Left lung (tissue), 10 donors: Measurements from ENCODE around the gene DPM2. TPM values are rescaled to one million over a fixed set of nuclear protein-coding genes. Genes with fewer than 3 reads are reported as not detected.
A peak's percentile ranks its signal among the peaks of the same experiment; 100 is the strongest.

Source experiments
- ATAC-seq: fragments of 200-7000 bp; cut with Tn5 transposase; one replicate; pipeline ENCODE4 v1.9.1; 2020; ENCODE audit warnings: moderate library complexity
- DNase-seq, 4 donors: peaks; one replicate each; pipeline ENCODE4 v3.0.0-alpha.2; 2013 to 2020
- H3K27ac ChIP-seq, 2 donors: fragments of 200-600 bp; sonication (generic) in 1 of 2; one replicate each; pipeline versions ENCODE4 v1.5.0 to v1.8.0; 2020 to 2021
- H3K27me3 ChIP-seq, 2 donors: fragments of 200-600 bp; sonication (generic) in 1 of 2; one replicate each; pipeline versions ENCODE4 v1.5.0 to v1.8.0; 2020 to 2021
- H3K36me3 ChIP-seq, 2 donors: fragments of 200-600 bp; sonication (generic) in 1 of 2; one replicate each; pipeline versions ENCODE4 v1.5.0 to v1.8.0; 2020 to 2021
- H3K4me1 ChIP-seq, 2 donors: fragments of 200-600 bp; one replicate each; pipeline ENCODE4 v1.8.0; 2021
- H3K4me3 ChIP-seq, 2 donors: fragments of 200-600 bp; sonication (generic) in 1 of 2; one replicate each; pipeline versions ENCODE4 v1.5.0 to v1.8.0; 2020 to 2021; ENCODE audit warnings: mild to moderate bottlenecking in 1 of 2
- H3K9me3 ChIP-seq, 2 donors: fragments of 200-600 bp; sonication (generic) in 1 of 2; one replicate each; pipeline versions ENCODE4 v1.5.0 to v1.8.0; 2020 to 2021
- intact Hi-C, 2 donors: fragments of 100-400 bp; cut with DNase I; formaldehyde crosslinking; loops; one replicate each; pipeline versions ENCODE4 v1.11.2 to v1.14.2; 2022
- polyA plus RNA-seq, 6 donors: library from polyadenylated mRNA; unstranded; fragments of 120-200 nt; gene quantifications; one replicate each; pipeline ENCODE4 v1.2.1, GENCODE V29; 2013; ENCODE audit not compliant: insufficient read length in 6 of 6
- total RNA-seq, 2 donors: library from RNA; stranded (reverse); fragmentation: NEBNext Ultra II Directional; extraction: Animal tissue kit (Norgen Biotek cat#: 25700); gene quantifications; one replicate each; pipeline ENCODE4 v1.2.1, GENCODE V29; 2021
- TF ChIP-seq, protein P1 (sequence below), 2 donors: fragments of 200-600 bp; sonication (generic) in 1 of 2; IDR thresholded peaks; one replicate each; pipeline versions ENCODE4 v1.5.0 to v1.8.0; 2021; ENCODE audit warnings: antibody characterized with exemption in 2 of 2
- donor health status: DM: no; HTN: yes; CAD: no.
- donor health status: DM: no; HTN: no; CAD: no.

The DPM2 gene
- total and polyA plus RNA-seq, 8 donors, result 32.1 to 47.6 (median 36.3) TPM

DNA sequence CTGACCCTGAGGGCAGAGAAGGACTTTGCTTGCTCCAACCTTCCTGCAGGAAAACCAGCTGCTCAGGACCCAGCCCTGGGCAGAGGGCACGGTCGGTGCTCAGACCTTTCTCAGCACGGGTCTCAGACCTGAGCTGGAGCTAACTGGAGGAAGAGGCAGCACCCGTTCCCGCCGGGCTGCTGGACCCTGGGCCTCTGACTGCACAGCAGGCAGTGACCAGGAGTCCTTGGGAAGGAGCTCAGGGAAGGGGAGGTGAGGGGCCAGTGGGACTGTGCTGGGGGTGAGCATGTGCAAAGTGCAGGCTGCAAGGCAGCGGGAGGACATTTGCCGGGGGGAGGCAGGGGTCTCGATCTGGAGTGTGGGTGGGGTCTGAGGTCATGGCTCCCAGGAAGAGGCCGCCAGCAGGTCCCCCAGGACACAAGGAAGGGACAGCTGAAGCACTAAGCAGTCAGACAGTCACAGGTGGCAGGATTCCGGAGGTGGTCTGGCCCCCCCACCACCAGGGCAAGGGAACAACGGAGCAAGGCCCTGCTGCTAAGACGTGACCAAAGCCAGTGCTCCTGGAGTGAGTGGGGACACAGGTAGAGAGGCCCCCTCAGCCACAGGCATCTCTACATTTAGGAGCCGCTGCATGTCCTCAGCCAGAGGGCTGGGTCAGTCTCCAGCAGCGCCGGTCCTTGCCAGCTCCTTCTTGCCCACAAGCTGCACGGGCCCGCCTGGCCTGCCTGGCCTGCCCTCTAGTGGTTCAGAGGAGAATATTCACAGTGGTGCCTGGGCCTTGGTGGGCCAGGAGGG, 4.8 kb upstream of the DPM2 start:
- peak in 3 of 4 donors; percentile 73 to 93 (median 75) for DNase-seq
- H3K27ac ChIP-seq, result no peak overlapping the region

DNA sequence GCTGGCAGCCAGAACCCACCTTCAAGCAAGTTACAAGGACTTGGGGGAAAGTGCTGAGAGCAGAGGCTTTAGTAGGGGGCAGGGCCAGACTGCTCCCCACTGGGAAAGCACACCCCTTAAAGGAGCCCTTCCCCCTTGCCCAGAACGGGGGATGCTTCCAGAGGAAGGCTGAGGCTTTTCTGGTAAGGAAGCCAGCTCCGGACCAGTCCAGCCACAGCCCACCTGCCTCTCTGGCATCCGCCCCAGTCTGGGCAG, 4.2 kb upstream of the DPM2 start:
- Histone ChIP-seq H3K27ac (no peak overlapping the region), H3K27me3 (no peaks in the 10 kb centered on the region), H3K9me3 (no peaks in the 10 kb centered on the region), H3K4me1 (peaks cover 4 to 33% of the 10 kb centered on the region in 2 donors), H3K36me3 (peaks cover 0 to 17% of the 10 kb centered on the region in 2 donors), H3K4me3 (no peak overlapping the region)
- intact Hi-C loops, result loop anchor here (2.0 to 10.0 kb wide), 3 partner anchors 93 to 173 kb away; no protein-coding TSS in a partner anchor
- TF ChIP-seq, protein P1, sequence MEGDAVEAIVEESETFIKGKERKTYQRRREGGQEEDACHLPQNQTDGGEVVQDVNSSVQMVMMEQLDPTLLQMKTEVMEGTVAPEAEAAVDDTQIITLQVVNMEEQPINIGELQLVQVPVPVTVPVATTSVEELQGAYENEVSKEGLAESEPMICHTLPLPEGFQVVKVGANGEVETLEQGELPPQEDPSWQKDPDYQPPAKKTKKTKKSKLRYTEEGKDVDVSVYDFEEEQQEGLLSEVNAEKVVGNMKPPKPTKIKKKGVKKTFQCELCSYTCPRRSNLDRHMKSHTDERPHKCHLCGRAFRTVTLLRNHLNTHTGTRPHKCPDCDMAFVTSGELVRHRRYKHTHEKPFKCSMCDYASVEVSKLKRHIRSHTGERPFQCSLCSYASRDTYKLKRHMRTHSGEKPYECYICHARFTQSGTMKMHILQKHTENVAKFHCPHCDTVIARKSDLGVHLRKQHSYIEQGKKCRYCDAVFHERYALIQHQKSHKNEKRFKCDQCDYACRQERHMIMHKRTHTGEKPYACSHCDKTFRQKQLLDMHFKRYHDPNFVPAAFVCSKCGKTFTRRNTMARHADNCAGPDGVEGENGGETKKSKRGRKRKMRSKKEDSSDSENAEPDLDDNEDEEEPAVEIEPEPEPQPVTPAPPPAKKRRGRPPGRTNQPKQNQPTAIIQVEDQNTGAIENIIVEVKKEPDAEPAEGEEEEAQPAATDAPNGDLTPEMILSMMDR (IDR thresholded peaks at IDR 0.05), result no peak
- no peak for DNase-seq
- ATAC-seq, result no peak

More for the DNA sequence above, 4.8 kb upstream of the DPM2 start:
- H3K4me1 ChIP-seq, result peaks cover 0 to 28% of the 10 kb centered on the region in 2 donors
- peak; percentile 81 for ATAC-seq
- TF ChIP-seq, protein P1 (IDR thresholded peaks at IDR 0.05), result peak; percentile 81 to 94
- intact Hi-C loops, result loop anchor here (2.0 to 10.0 kb wide), 3 partner anchors 92 to 172 kb away; no protein-coding TSS in a partner anchor
- peaks cover 0 to 17% of the 10 kb centered on the region in 2 donors for H3K36me3 ChIP-seq
- no peaks in the 10 kb centered on the region for H3K9me3 ChIP-seq
- no peaks in the 10 kb centered on the region for H3K27me3 ChIP-seq
- no peak overlapping the region for H3K4me3 ChIP-seq

DNA sequence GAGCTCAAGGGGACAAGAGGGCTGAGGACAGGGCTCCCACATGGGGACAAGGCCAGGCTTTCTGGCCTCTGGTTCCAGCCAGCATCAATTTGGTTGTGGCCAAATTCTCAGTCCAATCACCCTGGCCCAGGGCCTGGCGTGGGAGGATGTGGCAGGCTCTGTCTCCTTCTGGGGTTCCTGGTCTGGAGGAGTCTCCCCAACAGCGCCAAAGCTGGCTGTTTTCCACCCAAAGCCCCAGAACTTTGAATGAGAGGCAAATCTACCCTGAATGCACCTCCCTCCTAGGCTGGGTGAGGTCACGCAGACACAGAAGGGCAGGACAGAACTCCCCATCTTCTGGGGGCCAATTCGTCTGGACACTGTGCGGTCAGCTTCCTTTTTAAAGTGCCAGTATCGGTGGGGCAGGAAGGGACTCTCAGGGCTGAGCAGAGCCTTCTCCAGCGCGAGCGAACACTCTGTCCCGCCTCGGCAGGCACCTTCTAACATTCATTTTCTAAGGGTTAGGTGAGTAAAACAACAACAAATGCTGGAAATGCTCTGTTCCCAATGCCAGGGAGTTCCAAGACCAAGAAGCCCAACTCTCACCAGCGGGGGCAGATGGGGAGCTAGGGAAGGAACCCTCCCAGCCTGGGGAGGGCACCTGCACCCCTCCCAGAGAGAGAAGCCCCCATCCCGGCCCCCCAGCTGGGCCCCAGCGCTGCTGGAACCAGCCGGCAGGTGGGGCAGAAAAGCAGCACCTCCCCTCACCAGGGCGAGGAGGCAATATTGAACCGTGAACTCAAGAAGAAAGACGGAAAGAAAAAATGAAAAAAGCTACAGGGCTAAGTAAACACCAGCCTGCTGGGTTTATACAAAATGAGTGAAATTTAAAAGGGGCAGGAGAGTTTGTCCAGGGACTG, 3.7 kb upstream of the DPM2 start:
- intact Hi-C loops, result loop anchor here in 1 of 2 donors (10.0 kb wide), 2 partner anchors 93 to 173 kb away; no protein-coding TSS in a partner anchor
- peak in 2 of 4 donors; percentile 54 to 61 for DNase-seq
- no peak overlapping the region for H3K27ac ChIP-seq

DNA sequence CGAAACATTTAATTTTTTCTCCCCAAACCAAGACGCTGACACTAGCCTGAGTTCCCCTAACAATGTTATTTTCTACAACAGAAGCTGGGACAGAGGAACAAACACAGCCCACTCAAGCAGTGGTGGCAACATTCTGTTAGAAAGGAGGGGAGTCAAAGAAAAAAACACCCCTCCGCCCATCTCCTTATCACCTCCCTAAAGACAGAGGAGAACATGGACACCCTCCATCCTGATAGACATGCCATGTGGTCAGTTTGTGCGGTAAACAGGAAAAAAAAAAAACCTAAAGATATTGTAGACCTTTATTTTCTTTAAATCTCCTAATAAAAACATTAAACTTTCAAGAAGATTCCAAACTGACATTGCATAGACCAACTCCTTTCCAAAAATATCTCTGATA, 2.9 kb upstream of the DPM2 start:
- ATAC-seq, result no peak
- DNase-seq, result no peak
- Histone ChIP-seq H3K9me3 (no peaks in the 10 kb centered on the region), H3K36me3 (peaks cover 0 to 17% of the 10 kb centered on the region in 2 donors), H3K4me1 (peaks cover 9 to 46% of the 10 kb centered on the region in 2 donors), H3K4me3 (no peak overlapping the region), H3K27ac (no peak overlapping the region), H3K27me3 (no peaks in the 10 kb centered on the region)
- TF ChIP-seq, protein P1 (IDR thresholded peaks at IDR 0.05), result no peak
- intact Hi-C loops, result loop anchor here in 1 of 2 donors (10.0 kb wide), 2 partner anchors 94 to 174 kb away; no protein-coding TSS in a partner anchor

More for the DNA sequence above, 3.7 kb upstream of the DPM2 start:
- Histone ChIP-seq H3K9me3 (no peaks in the 10 kb centered on the region), H3K36me3 (peaks cover 0 to 17% of the 10 kb centered on the region in 2 donors), H3K27me3 (no peaks in the 10 kb centered on the region), H3K4me3 (no peak overlapping the region), H3K4me1 (peaks cover 9 to 39% of the 10 kb centered on the region in 2 donors)
- TF ChIP-seq, protein P1 (IDR thresholded peaks at IDR 0.05), result no peak
- ATAC-seq, result no peak
